Fibroblast of pulmonary artery (primary cell): ENCODE data around the gene RNU2-63P.
"Not testable (repeated sequence)": the region's sequence is repeated elsewhere in the genome, so short reads cannot be mapped to it uniquely, and the experiment has no call there.

Experiments
- DNase-seq: peaks from one replicate; pipeline ENCODE4 v3.0.0-alpha.2; 2010; ENCODE audit warnings: low read depth
- H3K4me3 ChIP-seq: replicated peaks from 2 replicates; pipeline ENCODE4 v1.5.1; 2011; ENCODE audit warnings: low read depth, mild to moderate bottlenecking, control low read depth, low read length, moderate library complexity
- CTCF ChIP-seq: IDR thresholded peaks from 2 replicates; pipeline ENCODE4 v1.5.1; 2011; ENCODE audit warnings: mild to moderate bottlenecking, control low read depth, low read length, inconsistent platforms; ENCODE audit errors: missing control alignments

Gene RNU2-63P

GRCh38 chr2:88002359-88002707, 14.0 kb downstream of the RNU2-63P start:
- no peak for DNase-seq
- no peak for TF ChIP-seq CTCF
- H3K4me3 ChIP-seq, result no peak overlapping the region

GRCh38 chr2:88000474-88000873, 15.9 kb downstream of the RNU2-63P start:
- not testable (repeated sequence) for DNase-seq, H3K4me3 ChIP-seq

- no peak for DNase-seq
- no peak for TF ChIP-seq CTCF
- no peak overlapping the region for H3K4me3 ChIP-seq
Measured at GRCh38 chr2:87996570-87996969, 19.8 kb downstream of the RNU2-63P start.

- no peak for TF ChIP-seq CTCF
- no peak overlapping the region for H3K4me3 ChIP-seq
- no peak for DNase-seq
Measured at GRCh38 chr2:87995756-87996155, 20.6 kb downstream of the RNU2-63P start.

- H3K4me3 ChIP-seq, DNase-seq: not testable (repeated sequence)
Measured at GRCh38 chr2:87994304-87994850, 22.0 kb downstream of the RNU2-63P start.

- not testable (repeated sequence) for H3K4me3 ChIP-seq, DNase-seq
Measured at GRCh38 chr2:87992569-87992968, 23.8 kb downstream of the RNU2-63P start.

- DNase-seq, H3K4me3 ChIP-seq: not testable (repeated sequence)
Measured at GRCh38 chr2:87987473-87987872, 28.9 kb downstream of the RNU2-63P start.

- not testable (repeated sequence) for DNase-seq, H3K4me3 ChIP-seq
Measured at GRCh38 chr2:87985902-87986301, 30.4 kb downstream of the RNU2-63P start.

GRCh38 chr2:87981182-87981581, 35.2 kb downstream of the RNU2-63P start:
- not testable (repeated sequence) for DNase-seq, H3K4me3 ChIP-seq

GRCh38 chr2:87972385-87972784, 44.0 kb downstream of the RNU2-63P start:
- DNase-seq, H3K4me3 ChIP-seq: not testable (repeated sequence)
